Measurements from ENCODE around the gene COBL. TPM values are rescaled to one million over a fixed set of nuclear protein-coding genes. Genes with fewer than 3 reads are reported as not detected.

Gene COBL
- total and polyA plus RNA-seq, 2 of the 8 experiments (the other 6 are each of a cell fraction or from before 2014, with no cell fraction given): 13.8 to 40.4 TPM

DNA sequence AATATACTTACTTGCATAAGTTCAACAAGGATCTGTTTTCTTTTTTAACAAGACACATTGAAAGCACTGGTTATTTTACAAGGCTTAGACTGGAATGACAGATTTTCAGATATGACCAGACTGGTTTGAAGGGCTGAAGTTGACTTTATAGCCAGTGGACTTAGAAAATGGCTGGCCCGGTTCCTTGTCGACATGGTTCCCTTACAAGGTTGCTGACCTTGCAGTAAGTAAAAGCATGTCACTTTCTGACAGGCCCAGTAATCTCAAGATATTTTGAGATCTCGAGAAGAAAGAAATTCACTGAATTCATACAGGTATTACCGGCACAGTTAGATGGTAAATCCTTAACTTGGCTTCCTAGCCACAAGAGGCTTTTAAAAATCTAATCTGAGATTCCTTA is 136.5 kb downstream of the COBL start:
- H4K20me1 ChIP-seq (replicated peaks in 1 of 2; ENCODE audit: control insufficient read depth in 1 of 2, insufficient read depth in 2 of 2, low read length in 2 of 2): no peaks in the 10 kb centered on the region
- H3K36me3 ChIP-seq (ENCODE audit: control insufficient read depth in 2 of 4, insufficient read depth in 4 of 4, low read length in 3 of 4): no peaks in the 10 kb centered on the region
- H3K4ac ChIP-seq (replicated peaks; ENCODE audit: insufficient read length, low read depth, low read length): no peak overlapping the region
- 94% methylated on average over 4 of the region's 4 CpGs; no CpG with 5 or more reads in 1 of the 2 experiments for WGBS, 2 experiments (ENCODE audit: extremely low coverage in 1 of 2, insufficient coverage in 1 of 2, insufficient read length in 1 of 2, insufficient replicate concordance in 2 of 2, low coverage in 1 of 2, low lambda C conversion rate in 2 of 2, missing lambda C conversion rate in 1 of 2)
- DNase-seq (ENCODE audit: low read depth in 1 of 2, low spot score in 2 of 2) (no peak), FAIRE-seq (peak; percentile 13)
- H4K8ac ChIP-seq (ENCODE audit: extremely low read depth, insufficient read depth, low read length): no peak overlapping the region
- H3K79me2 ChIP-seq (ENCODE audit: control insufficient read depth in 1 of 2, insufficient read depth in 2 of 2, low read length in 2 of 2): no peaks in the 10 kb centered on the region
- H3K4me3 ChIP-seq (ENCODE audit: extremely low read depth in 1 of 4, insufficient read depth in 2 of 4, low read depth in 3 of 4, low read length in 4 of 4): no peak overlapping the region
- H2BK120ac ChIP-seq (replicated peaks; ENCODE audit: low read depth, low read length): no peak overlapping the region
- H4K5ac ChIP-seq (ENCODE audit: insufficient read length, low read depth, low read length): no peak overlapping the region
- no peaks in the 10 kb centered on the region for H3K27me3 ChIP-seq (replicated peaks in 1 of 4; ENCODE audit: control insufficient read depth in 3 of 4, extremely low read depth in 1 of 4, insufficient read depth in 3 of 4, low read length in 3 of 4)
- no peak overlapping the region for H2BK12ac ChIP-seq (ENCODE audit: low read depth, low read length)
- no peak overlapping the region for H3K4me2 ChIP-seq (ENCODE audit: insufficient read depth in 1 of 2, low read depth in 2 of 2, low read length in 2 of 2)
- no peak overlapping the region for H4K91ac ChIP-seq (replicated peaks; ENCODE audit: insufficient read length, low read length)
- H3K9ac ChIP-seq (replicated peaks in 1 of 4; ENCODE audit: extremely low read depth in 1 of 4, low read depth in 3 of 4, low read length in 3 of 4): no peak overlapping the region
- H2AFZ ChIP-seq (ENCODE audit: low read length): no peak overlapping the region
- no peaks in the 10 kb centered on the region for H3K23me2 ChIP-seq (ENCODE audit: low read depth, low read length)
- H3K9me3 ChIP-seq (ENCODE audit: insufficient read depth in 2 of 2, low read depth in 1 of 2, low read length in 1 of 2): no peaks in the 10 kb centered on the region
- no peak overlapping the region for H3K23ac ChIP-seq (ENCODE audit: insufficient read length)
- H3K18ac ChIP-seq (ENCODE audit: extremely low read depth, low read length): no peak overlapping the region
- H3K4me1 ChIP-seq (replicated peaks in 1 of 4; ENCODE audit: control insufficient read depth in 3 of 4, insufficient read depth in 4 of 4, low read length in 3 of 4): peaks cover 2 to 11% (median 7%) of the 10 kb centered on the region in 4 experiments; a peak in 4 of 7 replicates
- no peak overlapping the region for H2AK5ac ChIP-seq (ENCODE audit: low read depth, low read length)
- H3K79me1 ChIP-seq (ENCODE audit: low read depth, low read length): no peaks in the 10 kb centered on the region
- ChIA-PET POLR2A (ENCODE audit: partially characterized antibody) (no interaction called here), CTCF (ENCODE audit: partially characterized antibody) (no interaction called here)
- H2BK5ac ChIP-seq (ENCODE audit: low read depth, low read length): no peak overlapping the region
- H2BK20ac ChIP-seq (ENCODE audit: low read length): no peak overlapping the region
- H3K14ac ChIP-seq (ENCODE audit: insufficient read length): no peak overlapping the region
- no peak overlapping the region for H2BK15ac ChIP-seq (ENCODE audit: low read length)
- H3K56ac ChIP-seq (replicated peaks; ENCODE audit: insufficient read length, low read depth, low read length): no peak overlapping the region
- H3K27ac ChIP-seq (ENCODE audit: low read depth, low read length): no peak overlapping the region
- TF ChIP-seq MAFK (IDR thresholded peaks at IDR 0.05; ENCODE audit: low read depth, low read length) (no peak), RFX5 (IDR thresholded peaks at IDR 0.05; ENCODE audit: borderline replicate concordance, low read depth, low read length) (no peak), CREB1 (IDR thresholded peaks at IDR 0.05) (no peak), JUN (IDR thresholded peaks at IDR 0.05; ENCODE audit: low read depth, low read length) (no peak), EP300 (IDR thresholded peaks at IDR 0.05; ENCODE audit: borderline replicate concordance in 1 of 2, low read depth in 2 of 2, low read length in 2 of 2) (no peak), SP4 (IDR thresholded peaks at IDR 0.05; ENCODE audit: low read length) (no peak)
